Measurements from ENCODE around the gene UMAD1.
"Not testable (repeated sequence)": the region's sequence is repeated elsewhere in the genome, so short reads cannot be mapped to it uniquely, and the experiment has no call there.

The UMAD1 gene

DNA sequence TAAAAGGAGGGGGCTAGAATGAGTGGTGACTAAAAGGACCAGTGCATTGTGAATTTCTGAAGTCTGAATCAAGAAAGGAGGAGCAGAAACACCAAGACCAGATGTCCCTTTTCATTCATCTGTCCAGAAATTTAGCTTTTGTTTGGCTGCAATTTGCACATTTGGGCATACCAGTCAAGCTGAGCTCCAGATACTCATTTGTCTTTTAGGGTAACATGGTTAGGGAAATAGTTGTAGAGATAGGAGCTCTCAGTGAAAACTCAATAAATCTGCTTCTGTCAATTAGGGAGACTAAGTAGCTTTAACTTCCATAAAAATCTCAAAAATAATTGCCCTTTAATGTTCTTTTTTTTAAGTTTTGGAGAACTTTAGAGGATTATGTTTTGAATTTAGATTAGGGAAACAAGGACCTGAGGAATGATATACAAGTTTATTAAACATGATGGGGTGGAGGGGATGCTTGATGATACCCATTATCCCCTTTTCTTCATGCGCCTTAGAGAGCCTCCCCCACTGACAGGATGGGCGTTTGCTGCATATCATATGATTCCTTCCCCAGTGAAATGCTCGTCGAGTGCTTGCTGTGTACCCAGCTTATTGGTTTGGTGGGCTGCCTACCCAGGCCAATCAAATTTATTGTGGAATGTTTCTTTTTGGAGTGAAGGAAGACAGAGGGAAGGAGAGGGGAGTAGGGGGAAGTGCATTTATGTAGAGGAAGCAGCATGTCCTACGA lies 128.6 kb downstream of the UMAD1 start:
- peak; percentile 40 for DNase-seq

DNA sequence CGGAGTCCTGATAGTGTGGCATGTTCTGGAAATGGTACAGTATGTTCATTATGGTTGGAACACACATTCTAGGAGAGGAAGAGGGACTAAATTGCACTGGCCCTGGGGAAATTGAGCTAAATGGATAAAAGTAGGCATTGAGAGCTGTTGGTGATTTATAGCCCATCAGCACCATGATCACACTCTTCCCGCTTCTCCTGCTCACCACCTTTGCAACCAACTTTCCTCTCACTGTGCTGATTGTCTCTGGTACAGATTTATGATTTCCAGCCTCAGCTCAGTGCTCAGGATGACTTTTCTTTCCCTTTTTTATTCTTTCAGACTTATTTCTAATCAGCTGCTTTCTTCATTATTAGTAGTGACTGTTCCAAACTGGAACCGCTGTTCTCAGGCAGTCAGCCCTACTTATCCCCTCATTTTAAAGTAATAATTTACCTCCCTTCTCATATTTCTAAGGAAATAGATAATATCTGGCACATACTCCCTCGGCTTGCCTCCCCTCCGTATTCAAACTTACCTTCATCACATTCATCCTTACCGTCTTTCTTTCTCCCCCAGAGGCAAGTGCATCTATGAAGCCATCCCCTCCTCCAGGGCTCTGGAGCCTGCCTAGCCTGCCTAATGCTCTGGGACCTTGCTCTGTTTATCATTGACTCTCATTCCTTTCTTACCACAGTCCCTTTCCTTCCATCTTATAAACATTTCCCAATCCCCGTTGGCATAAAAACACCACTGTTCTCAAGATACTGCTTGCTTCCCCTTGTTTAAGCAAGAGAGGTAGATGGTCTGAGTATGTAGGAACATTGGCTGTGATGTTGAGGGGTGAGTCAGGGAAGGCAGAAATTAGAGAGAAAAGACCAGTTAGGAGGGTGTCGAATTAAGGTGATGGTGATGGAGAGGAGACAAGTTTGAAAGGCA lies 129.4 kb downstream of the UMAD1 start:
- DNase-seq: no peak

DNA sequence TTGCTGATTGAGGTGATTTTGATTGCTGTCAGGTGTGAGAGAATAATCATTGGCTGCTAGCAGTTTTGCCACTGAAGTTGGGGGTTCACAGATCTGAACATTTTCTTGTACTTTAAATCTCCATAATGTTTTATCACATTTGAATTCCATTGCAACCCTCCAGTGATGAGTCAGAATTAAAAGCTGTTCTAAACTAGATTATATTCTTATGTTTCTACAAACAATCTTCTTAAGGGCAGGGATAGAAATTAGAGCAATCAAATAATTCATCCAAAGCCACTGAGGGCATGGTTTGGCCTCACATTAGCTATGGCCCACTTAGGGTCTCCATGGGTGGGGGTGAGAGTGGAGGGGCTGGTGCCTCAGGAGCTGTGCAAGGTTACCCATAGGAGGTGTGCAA lies 130.9 kb downstream of the UMAD1 start:
- DNase-seq: no peak

DNA sequence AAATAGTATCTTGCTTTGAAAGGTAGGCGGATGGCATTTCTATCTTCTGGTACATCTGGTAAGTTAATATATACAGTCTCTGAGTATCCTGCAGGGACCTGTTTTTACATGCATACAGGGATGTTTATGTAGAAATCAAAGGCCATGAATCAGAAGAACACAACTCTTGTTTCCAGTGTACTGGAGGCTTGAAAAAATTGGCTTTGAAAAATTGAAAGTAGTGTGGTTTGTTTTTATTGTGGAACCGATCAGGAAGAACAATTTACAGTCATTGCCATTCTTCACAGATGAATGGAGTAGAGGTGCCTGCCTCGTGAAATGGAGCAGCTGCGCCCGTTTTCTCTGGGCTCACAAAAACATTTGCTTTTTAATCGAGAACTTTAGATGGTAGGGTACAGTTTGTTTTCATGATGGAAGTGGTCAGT lies 131.9 kb downstream of the UMAD1 start:
- no peak for DNase-seq

DNA sequence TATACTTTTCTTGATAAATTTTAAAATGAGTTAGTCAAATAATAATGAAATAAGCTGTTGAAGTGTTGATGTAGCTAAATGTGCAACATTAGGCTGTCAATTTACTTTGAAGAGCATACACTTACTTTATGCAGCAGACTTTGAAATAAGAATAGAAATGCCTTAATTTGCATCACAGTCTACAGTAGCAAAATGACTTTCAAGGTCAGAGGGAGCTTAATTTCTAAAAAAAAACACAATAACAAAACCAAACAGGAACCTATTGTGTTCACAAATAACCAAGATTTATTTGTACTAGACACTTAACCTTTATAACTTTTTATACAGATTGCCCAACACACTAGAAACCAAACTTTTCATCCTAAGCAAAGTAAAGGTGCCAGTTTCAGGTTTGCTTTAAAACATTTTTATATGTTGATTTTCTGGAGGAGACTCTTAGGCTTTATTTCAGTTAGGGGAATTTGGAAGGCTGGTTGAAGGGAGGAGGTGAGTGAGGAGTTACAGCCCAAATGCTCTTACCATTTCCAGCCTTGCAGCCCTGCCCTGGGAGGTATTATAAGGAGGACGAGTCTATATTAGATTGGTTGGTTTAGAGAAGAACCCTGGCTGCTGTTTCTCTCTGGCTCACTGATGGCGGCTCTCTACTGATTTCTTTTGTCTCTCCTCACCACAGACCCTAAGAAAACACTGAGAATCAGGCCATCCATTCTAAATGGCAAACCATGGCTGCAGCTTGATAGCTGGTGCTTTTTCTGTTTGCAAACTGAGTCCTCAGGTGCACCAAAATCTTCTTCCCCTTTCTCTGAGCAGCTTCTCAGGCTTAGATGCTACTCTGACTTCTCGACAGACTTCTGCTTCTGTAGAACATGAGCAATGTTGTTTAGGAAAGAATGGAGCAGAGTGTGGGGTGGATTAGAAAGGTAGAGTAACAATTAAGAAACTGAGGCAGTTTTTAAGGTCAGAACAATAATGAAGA lies 133.1 kb downstream of the UMAD1 start:
- DNase-seq: no peak

DNA sequence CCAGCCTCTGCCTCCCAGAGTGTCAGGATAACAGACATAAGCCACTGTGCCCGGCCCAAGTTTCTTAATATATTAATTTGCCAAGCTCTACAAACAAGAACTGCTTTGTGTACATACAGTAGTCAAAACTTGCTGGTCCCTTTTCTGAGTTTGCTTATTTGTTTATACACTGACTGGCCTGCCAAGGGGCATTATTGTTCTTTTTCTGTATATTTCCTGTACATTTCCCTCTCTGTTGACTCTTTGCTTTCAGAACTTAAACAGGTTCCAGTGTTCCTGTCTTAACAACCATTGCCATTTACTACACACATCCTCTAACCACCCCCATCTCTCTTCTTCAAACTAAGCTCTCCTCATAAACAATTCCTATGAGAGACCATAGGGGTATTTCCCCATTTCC lies 139.3 kb downstream of the UMAD1 start:
- no peak for DNase-seq

DNA sequence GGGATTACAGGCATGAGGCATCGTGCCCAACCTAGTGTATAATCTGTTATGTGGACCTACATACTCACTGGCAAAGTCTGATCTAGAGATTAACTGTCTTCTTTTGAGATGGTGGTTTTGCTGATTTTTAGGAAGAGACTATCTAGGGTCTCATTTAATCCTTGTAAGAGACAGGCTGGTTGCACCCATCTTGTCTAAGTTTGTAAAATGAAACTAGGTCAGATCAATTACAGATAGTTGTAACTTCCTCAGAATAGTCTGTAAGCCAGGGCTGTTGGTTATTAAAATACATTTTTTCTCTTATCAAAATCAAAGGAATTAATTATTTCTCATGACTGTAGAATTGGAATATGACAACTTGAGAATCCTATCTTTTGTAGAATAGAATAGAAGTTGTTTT lies 142.4 kb downstream of the UMAD1 start:
- no peak for DNase-seq

DNA sequence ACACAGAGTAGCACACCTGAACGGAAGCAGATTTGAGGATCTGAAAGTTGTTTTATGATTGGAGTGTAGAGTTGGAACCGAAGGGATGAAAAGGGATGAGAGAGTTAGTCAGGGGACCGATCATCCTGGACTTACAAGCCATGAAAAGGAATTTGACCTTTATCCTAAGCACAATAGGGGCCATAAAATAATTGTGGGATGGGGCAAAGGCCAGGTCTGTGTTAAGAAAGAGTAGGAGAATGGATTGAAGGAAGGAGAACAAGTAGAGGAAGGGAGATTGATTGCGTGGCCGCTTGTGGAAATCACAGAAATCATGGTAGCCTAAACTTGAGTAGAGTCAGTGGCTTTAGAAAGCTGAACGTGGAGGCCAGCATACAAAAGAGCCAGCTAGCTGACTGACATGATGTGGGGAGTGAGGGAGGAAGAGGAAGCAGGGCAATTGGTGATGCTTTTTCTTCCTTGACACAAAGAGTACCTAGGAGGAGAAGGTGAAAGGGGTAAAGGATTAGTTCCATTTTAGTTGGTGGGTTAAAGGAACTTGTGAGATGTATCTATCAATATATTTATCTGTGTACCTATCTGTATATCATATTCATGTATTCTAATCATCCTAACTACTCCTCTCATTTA lies 144.9 kb downstream of the UMAD1 start:
- no peak for DNase-seq

DNA sequence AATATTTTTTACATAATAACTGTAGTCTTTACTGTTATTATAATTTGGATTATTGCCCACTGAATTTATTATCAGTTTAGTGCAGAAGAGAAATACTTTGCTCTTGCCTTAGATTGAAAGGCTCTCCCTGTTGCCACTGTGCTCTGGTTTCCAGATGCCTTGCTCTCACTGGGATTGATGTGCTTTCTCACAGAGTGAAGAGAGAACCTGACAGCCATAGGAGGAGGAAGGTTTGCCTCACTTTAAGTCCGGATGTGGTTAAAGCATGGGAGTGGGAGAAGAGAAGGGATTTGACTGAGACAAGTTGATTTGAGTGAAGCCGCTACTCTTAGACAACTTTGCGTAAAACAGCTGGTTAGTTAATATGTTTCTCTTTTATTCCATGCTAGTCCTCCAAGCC lies 146.0 kb downstream of the UMAD1 start:
- no peak for DNase-seq

DNA sequence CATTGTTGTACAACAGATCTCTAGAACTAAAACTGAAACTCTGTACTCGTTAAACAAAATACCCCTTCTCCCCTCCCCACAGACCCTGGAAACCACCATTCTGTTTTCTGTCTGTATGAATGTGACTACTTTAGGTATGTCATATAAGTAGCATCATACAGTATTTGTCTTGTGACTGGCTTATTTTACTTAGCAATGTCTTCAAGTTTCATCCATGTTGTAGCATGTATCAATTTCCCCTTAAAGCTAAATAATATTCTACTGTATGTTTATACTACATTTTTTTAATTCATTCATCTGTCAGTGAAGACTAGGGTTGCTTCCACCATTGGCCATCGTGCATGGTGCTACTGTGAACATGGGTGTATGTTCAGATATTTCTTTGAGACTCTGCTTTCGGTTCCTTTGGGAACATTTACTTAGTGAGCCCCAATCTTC lies 149.0 kb downstream of the UMAD1 start:
- no peak for DNase-seq

DNA sequence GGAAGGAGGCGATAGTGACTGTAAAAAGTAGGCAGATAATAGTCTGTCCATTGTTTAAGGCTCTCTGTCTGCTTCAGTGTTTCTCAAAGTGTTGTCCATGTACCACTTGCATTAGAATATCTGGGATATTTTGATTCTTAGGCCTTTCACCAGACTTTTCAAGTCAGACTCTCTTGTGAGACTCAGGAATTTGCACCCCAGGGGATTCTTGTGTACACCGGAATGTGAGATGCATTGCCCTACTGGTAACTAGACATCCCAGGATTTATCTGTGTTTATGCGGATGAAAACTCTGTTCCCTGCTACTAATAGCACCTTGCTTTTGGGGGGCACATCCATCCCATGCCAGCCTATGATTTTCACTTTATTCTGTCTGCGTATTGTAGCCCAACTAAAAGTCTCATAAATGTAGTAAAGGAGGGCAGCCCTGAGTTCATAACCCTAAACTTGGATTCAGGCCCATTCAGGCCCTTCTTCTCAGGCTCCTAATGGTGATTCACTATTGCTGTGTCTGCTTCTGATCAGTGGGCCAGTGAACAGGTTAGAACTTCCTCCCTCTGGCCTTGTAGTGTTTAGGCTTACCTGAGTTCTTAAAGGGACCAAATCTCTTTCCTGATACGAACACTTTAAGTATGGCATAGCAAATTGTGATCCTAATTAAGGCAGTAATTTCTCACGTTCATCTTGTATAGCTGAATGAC lies 149.6 kb downstream of the UMAD1 start:
- no peak for DNase-seq

DNA sequence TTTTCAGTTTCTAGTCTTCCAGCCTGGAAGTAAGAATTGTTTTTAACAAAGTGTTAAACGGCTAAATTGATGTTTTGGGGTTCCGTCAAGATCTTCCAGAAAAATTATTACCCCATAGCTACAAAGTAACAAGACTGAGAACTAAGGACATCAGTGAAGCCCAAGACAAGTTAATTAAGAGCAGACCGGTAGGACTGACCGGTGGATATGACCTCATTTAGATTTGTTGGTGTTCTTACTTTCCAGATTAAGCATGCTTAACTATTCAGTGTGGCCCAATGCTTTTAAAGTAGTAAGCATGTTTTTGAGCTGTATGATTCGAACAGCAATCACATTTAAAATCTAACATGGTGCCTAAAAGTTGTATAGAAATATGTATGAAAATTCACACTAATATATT lies 151.0 kb downstream of the UMAD1 start:
- DNase-seq: no peak

DNA sequence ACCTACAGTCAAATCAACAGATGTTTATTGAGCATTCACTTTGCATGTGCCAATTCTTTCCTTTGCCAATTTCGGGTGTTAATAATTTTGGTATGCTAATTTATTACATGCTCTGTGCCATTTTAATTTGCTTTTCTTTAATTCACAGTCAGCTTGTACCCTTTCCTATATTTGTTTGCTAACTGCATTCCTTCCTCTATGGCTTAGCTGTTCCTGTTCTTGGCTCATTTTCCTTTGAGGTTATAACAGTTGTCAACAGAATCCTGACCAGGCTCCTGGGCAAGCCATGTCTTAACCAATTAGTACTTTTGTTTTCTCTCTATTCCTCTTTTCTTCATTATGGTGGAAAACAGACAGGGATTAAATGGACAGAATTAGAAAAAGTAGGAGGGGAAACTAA lies 151.5 kb downstream of the UMAD1 start:
- DNase-seq: peak; percentile 44

DNA sequence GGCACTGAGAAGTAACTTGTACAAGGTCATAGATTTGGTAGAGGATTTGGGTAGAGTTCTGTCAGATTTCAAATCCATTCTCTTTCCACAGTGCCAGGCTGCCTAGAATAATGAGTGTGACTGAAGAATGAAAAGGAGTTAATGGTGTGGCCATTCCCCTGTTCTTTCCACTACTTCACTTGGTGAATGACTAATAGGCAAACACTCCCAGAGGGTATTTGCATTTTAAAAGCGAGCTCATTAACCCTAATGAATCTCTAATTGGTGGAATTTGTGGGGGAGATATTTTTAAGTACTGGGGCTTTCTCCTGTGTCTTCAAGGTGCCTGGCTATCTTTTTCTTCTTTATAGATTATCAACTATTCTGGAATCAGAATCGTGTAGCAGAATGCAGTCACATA lies 152.7 kb downstream of the UMAD1 start:
- no peak for DNase-seq

DNA sequence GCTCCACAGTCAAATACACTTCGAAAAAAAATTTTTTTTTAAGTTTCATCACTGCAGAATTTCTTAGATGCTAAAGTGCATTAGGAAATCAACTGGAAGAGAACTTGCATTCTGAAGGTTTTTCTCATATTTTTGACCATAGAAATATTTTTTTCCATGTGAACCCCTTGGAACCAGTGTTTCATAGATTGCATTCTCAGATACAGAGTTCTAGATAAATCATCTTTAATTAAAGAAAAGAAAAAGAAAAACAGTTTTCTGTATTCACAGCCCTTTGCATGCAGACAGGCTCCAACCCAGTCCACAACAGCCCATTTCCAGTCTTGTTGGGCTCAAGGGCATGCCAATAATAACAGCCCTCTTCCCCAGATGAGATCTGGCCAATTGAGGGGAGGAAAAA lies 153.4 kb downstream of the UMAD1 start:
- DNase-seq: peak; percentile 10

DNA sequence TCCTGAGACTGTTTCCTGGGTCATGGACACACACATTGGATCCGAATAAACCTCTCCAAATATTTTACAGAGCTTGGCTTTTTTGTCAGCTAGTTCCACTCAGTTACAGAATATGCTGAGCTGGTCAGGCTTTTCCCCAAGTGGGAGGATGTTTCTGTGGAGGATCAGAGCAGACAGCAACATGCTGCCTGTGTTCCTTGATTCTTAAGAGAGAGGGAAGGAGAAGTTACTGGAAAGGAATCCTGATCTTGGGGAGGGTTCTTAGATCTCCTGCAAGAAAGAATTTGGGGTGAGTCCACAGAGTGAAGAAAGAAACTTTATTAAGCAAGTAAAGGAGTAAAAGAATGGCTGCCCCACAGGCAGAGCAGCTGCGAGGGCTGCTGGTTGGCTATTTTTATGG lies 154.7 kb downstream of the UMAD1 start:
- no peak for DNase-seq

DNA sequence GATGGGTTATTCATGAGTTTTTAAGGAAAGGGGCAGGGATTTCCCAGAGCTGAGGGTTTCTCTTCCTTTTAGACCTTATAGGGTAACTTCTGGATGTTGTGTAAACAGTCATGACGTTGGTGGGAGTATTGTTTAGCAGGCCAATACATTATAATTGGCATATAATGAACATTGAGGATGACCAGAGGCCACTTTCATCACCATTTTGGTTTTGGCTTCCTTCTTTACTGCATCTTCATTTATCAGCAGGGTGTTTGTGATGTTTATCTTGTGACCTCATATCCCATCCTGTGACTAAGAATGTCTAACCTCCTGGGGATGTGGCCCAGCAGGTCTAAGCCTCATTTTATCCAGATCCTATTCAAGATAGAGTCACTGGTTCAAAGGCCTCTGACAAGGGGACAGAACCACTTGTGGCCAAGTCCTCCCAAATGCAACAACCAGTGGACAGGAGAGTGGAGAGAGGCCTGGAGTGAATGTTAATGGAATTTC lies 155.1 kb downstream of the UMAD1 start:
- DNase-seq: no peak

DNA sequence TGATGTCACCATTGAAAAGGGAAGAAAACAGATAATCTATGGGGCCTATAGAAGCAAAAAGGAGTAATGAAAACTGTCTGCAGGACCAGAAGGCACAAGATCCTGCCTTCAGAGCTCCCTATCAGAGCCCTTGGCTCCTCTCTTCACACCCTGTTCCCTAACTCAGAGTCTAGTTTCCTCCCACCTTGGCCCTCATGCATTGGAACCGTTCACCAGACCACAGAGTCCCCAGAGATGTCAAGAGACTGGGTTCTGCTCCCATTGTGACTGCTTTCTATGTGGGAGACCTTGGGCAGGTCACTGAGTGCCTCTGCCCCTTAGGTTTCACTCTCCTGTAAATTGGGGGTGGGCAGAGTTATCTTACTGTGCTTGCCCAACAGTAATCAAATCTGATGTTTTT lies 158.0 kb downstream of the UMAD1 start:
- DNase-seq: no peak

DNA sequence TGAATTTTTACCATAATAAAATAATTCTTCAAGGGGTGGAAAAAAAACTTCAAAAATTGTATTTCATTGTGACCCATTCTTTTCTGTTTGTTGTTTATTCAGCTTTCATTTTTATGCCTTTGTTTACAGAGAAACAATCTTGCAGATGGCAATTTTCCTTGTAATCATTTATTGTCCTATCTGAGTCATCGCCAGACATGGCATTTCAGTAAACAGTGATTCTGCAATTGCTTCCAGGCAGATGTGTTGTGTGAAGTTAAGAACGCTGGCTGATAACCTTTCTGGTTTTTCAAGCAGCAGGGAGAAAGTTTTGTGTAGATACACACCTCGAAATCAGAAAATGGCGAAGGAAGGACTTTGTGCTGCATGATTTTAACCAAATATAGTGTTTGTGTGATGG lies 158.6 kb downstream of the UMAD1 start:
- no peak for DNase-seq

DNA sequence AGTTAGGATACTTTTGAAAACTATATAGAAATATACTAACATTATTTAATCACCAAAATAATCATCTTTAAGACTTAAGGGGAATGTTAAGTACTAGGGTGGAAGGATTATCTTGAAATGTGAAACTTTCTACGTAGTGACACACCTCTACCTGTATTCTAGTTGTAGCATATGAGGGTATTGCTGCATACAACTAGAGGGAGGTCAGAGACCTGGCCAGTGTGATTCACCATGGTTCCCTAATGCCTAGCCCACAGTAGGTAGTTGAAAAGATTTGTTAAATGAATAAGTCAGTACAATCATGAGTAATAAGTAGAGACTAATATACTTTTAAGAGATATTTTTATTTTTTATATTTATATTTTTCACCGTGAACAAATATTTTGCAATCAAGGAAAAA lies 162.0 kb downstream of the UMAD1 start:
- DNase-seq: no peak

DNA sequence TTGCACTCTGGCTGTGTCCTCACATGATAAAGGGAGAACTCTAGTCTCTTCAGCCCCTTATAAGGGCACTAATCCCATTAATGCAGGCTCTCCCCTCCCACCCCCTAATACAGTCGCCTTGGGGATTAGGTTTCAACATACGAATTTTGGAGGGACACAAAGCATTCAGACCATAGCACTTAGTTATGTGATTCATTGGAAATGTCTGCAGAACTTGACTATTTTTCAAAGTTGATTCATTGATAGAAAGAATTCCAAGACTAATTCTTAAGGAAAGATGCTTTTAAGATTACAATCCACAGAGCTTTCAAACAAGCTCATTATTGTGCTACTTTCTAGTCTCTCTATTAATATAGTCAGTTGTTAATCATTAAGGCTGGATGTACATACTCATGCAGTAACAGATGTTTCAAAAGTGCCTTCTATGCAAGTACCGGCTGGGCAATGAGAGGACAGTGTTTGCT lies 163.2 kb downstream of the UMAD1 start:
- no peak for DNase-seq

DNA sequence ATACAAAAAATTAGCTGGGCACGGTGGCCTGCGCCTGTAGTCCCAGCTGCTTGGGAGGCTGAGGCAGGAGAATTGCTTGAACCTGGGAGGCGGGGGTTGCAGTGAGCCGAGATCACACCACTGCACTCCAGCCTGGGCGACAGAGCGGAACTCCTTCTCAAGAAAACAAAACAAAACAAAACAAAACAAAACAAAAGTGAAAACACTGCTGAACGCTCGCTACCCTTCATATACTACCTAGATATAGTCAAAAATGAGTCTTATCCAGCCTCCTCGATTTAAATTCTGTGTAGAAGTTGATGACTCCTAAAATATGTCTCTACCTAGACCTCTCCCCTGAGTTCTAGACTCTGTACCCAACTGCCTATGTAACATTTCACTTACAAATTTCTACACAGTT lies 164.3 kb downstream of the UMAD1 start:
- DNase-seq: not testable (repeated sequence)

Measured in NCI-H446 treated with DMSO at 0.1 percent for 48 hours (cell line).